CD4-positive, alpha-beta T cell treated with Interleukin-4 for 1 hour (primary cell): ENCODE measurements around the gene CCL20.

ENCODE experiments used
- DNase-seq, 2 donors: peaks; one replicate each; pipeline ENCODE4 v3.0.0-alpha.2; 2020 to 2022

The CCL20 gene

GRCh38 chr2:227804975-227805374 lies 8.7 kb upstream of the CCL20 start:
- no peak for DNase-seq

DNA sequence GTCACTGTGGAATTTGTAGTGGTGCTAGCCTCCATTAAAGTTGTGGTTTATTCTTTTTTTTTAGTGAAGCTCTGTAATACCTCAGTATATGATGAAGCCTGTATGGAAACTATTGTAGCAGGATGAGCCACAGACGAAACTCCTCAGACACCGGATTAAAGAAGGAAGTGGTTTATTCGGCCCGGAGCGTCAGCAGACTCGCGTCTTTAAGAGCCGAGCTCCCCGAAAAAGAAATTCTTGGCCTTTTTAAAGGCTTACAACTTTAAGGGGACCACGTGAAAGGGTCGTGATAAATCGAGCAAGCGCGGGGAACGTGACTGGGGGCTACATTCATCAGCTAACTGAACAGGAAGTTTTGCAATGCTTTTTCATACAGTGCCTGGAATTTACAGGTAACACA lies 8.1 kb upstream of the CCL20 start:
- DNase-seq: peak; percentile 52 to 62

DNA sequence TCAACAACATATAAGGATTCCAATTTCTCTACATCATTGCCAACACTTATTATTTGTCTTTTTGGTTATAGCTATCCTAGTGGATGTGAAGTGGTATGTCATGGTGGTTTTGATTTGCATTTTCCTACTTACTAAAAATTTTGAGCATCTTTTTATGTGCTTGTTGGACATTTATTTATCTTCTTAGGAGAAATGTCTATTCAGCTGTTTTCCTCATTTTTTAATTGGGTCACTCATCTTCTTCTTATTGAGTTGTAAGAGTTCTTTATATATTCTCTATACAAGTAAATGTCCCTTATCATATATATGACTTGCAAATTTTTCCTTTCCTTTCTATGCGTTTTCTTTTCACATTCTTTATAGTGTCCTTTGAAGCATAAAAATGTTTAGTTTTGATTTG lies 4.7 kb upstream of the CCL20 start:
- no peak for DNase-seq

GRCh38 chr2:227812001-227812400 lies 1.6 kb upstream of the CCL20 start:
- DNase-seq: no peak

- DNase-seq: no peak
Observed at GRCh38 chr2:227813229-227813561, 447 bp upstream of the CCL20 start.

DNA sequence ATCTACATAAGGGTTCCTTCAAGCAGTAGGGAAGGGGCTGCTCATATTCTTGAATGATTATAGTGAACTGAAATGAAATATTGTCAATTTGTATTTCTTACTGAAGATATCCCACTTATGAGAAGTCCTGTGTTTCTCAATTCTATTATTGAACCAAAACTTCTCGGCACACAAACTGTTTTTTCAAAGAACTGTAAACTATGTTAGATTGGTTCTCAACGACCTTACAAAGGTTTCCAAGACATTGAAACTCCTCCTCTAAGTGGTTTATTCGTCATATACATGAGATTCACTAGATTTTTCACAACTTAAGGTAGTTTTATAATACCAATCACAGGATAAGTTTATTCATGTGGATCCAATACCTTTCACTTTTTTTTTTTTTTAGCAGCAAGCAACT lies 1.4 kb downstream of the CCL20 start:
- DNase-seq: no peak

GRCh38 chr2:227816507-227817294 lies 3.1 kb downstream of the CCL20 start:
- no peak for DNase-seq

GRCh38 chr2:227817336-227817735 lies 3.7 kb downstream of the CCL20 start:
- no peak for DNase-seq

GRCh38 chr2:227817850-227818674 lies 4.4 kb downstream of the CCL20 start:
- DNase-seq: peak; percentile 55 to 85

GRCh38 chr2:227818675-227819397 lies 5.2 kb downstream of the CCL20 start:
- DNase-seq: peak in 1 of 2 donors; percentile 67

DNA sequence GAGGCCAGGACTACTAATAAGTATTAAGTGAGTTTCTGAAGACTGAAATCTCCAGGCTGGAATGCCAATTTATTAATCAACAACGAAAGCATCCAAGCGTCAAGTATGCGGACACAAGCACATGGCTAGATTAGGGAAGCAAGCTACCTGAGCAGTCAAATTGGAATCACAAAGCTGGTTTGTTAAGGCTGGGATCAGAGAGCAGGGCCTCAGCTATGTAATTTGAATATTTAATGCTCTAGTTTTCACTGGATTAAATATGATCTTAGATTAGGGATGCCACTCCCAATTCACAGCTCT lies 5.7 kb downstream of the CCL20 start:
- no peak for DNase-seq

- no peak for DNase-seq
Observed at GRCh38 chr2:227821043-227821942, 7.7 kb downstream of the CCL20 start.

DNA sequence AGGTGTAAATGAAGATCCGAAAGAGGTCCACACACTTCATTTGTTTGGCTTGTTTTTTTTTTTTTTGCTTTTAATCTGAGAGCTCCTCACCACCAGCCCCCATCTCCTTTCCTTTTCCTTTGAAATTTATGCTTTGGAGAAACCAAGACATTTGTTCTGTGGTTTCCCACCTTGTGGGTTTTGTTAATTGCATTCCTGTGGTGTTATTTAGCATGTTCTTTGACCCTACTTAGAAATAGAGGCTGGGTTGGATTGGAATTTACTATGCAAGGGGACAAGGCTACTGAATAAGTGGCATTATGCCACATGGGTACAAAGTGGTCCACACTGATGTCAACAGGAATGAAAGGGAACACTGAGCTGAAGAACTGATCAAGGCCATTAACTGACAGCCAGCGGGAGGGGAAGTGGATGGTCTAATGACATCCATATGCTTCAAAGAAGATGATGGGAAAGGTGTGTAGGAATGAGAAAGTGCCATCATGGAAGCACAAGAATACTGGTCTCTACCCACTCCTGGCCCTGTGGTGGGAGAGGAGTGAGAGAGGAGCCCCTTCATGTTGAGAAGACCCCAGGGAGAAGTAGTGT lies 8.9 kb downstream of the CCL20 start:
- no peak for DNase-seq

- DNase-seq: no peak
Observed at GRCh38 chr2:227823922-227824321, 10.3 kb downstream of the CCL20 start.

- no peak for DNase-seq
Observed at GRCh38 chr2:227824711-227825110, 11.1 kb downstream of the CCL20 start.

- no peak for DNase-seq
Observed at GRCh38 chr2:227826019-227826521, 12.4 kb downstream of the CCL20 start.

DNA sequence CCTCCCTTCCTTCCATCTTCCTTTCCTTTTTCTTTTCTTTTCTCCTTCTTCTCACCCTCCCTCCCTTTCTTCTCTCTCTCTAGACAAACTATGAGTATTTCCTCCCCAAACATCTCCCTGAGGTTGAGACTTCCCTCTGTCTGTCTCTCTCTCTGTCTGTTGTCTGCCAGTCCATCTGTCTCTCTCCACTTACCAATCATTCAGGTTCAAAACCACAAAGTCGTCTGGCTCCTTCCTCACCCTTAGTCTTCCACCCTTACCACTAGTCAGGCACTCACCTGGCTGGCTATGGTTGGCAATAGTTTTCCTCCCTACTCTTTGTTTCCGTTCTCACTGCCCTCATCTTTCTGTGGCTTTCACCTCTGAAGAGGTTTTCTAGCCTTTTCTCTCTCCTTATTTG lies 12.9 kb downstream of the CCL20 start:
- DNase-seq: no peak

DNA sequence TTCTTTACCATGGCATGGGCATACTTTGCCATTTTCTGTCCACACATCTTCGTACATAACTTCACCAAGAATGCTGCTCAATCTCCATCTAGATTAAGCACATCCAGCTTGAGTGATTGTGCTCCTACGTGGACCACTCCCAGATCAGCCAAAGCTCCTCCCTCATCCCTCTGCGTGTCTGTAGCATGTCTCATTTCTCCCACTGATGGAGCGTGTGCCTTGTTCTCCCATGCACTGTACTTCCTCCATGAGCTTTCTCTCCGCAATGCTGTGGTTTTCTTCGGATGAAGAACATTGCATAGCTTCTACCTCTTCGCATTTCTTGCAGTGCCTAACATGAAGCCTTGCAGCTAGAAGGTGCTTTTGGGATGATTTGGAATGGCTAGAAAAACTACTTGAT lies 13.5 kb downstream of the CCL20 start:
- no peak for DNase-seq

DNA sequence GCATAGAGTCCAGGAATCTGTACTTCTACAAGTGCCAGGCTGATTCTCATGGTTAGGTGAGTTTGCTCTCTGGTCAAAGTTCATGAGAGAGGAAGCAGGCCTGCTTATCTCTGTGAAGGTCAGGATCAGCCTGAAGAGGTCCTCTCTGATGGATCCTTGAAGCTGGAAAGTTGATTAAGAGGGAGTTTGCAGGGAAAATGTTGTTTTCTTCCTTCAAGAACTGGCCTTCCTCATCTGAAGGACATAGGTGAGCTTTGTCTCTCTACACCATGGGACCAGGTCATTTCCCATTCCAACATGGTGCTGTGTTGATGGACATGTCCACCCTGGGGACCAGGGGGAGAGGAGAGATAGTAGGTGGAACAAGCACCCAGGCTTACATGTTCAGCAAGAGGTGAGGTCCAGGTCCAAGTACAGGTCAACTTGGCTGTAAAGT lies 14.9 kb downstream of the CCL20 start:
- no peak for DNase-seq

DNA sequence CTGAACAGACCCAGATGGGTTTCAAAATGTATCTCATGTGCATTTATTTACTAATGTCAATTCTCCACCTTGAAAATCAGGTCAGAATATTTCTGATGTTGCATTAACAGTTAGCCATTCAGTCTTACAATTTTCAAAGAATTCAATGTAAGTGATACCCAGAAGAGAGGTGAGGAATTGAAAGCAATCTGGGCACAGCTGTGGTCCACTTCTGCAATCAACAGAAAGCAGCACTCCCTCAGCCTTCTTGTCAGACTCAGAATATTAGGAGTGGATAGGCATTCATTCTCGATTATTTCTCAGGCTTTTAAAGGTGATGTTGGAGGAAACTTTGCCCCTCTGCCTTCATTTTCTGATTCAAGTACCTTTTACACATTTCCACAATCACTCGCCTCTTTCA lies 15.7 kb downstream of the CCL20 start:
- DNase-seq: no peak

- DNase-seq: no peak
Observed at GRCh38 chr2:227834423-227834822, 20.8 kb downstream of the CCL20 start.
